Measurements from ENCODE around the gene CXorf49B.
"Not testable (repeated sequence)": the region's sequence is repeated elsewhere in the genome, so short reads cannot be mapped to it uniquely, and the experiment has no call there.

CXorf49B gene

GRCh38 chrX:71763049-71763448, at the start of gene CXorf49B:
TSS of gene CXorf49B (plus strand) at chrX:71763349. CDS start at chrX:71763424, 75 bp downstream.
- DNase-seq (ENCODE audit: low spot score) = not testable (repeated sequence)

GRCh38 chrX:71714064-71714463, 49.1 kb upstream of the CXorf49B start:
- DNase-seq (ENCODE audit: low spot score) = not testable (repeated sequence)

- DNase-seq (ENCODE audit: low spot score) = not testable (repeated sequence)
Observed at GRCh38 chrX:71715551-71715950, 47.6 kb upstream of the CXorf49B start.

- not testable (repeated sequence) for DNase-seq (ENCODE audit: low spot score)
Observed at GRCh38 chrX:71716323-71716722, 46.8 kb upstream of the CXorf49B start.

- DNase-seq (ENCODE audit: low spot score) = not testable (repeated sequence)
Observed at GRCh38 chrX:71718185-71718584, 45.0 kb upstream of the CXorf49B start, which contains the start of gene CXorf49. TSS of gene CXorf49 (minus strand) at chrX:71718285. CDS start at chrX:71718151, 134 bp downstream.

GRCh38 chrX:71719195-71719594, 44.0 kb upstream of the CXorf49B start:
- not testable (repeated sequence) for DNase-seq (ENCODE audit: low spot score)

- not testable (repeated sequence) for DNase-seq (ENCODE audit: low spot score)
Observed at GRCh38 chrX:71720289-71720886, 42.8 kb upstream of the CXorf49B start.

- not testable (repeated sequence) for DNase-seq (ENCODE audit: low spot score)
Observed at GRCh38 chrX:71760688-71761281, 2.4 kb upstream of the CXorf49B start.

- not testable (repeated sequence) for DNase-seq (ENCODE audit: low spot score)
Observed at GRCh38 chrX:71764832-71765231, 1.7 kb downstream of the CXorf49B start.

- DNase-seq (ENCODE audit: low spot score) = not testable (repeated sequence)
Observed at GRCh38 chrX:71765613-71766012, 2.5 kb downstream of the CXorf49B start.

- not testable (repeated sequence) for DNase-seq (ENCODE audit: low spot score)
Observed at GRCh38 chrX:71767134-71767533, 4.0 kb downstream of the CXorf49B start.

- not testable (repeated sequence) for DNase-seq (ENCODE audit: low spot score)
Observed at GRCh38 chrX:71778322-71778721, 15.2 kb downstream of the CXorf49B start.

GRCh38 chrX:71782225-71782949, 19.2 kb downstream of the CXorf49B start:
- not testable (repeated sequence) for DNase-seq (ENCODE audit: low spot score)

- not testable (repeated sequence) for DNase-seq (ENCODE audit: low spot score)
Observed at GRCh38 chrX:71782950-71783299, 19.8 kb downstream of the CXorf49B start.

GRCh38 chrX:71783569-71784347, 20.6 kb downstream of the CXorf49B start:
- DNase-seq (ENCODE audit: low spot score) = not testable (repeated sequence)

- not testable (repeated sequence) for DNase-seq (ENCODE audit: low spot score)
Observed at GRCh38 chrX:71784348-71784983, 21.3 kb downstream of the CXorf49B start.

GRCh38 chrX:71806450-71806849, 43.3 kb downstream of the CXorf49B start:
- not testable (repeated sequence) for DNase-seq (ENCODE audit: low spot score)

- DNase-seq (ENCODE audit: low spot score) = no peak
Observed at GRCh38 chrX:71809886-71810285, 46.7 kb downstream of the CXorf49B start.

- no peak for DNase-seq (ENCODE audit: low spot score)
Observed at GRCh38 chrX:71814123-71814912, 51.2 kb downstream of the CXorf49B start.

GRCh38 chrX:71815121-71815905, 52.2 kb downstream of the CXorf49B start:
- DNase-seq (ENCODE audit: low spot score) = no peak
